Measurements from ENCODE around the gene PRKAG2.

PRKAG2 gene

DNA sequence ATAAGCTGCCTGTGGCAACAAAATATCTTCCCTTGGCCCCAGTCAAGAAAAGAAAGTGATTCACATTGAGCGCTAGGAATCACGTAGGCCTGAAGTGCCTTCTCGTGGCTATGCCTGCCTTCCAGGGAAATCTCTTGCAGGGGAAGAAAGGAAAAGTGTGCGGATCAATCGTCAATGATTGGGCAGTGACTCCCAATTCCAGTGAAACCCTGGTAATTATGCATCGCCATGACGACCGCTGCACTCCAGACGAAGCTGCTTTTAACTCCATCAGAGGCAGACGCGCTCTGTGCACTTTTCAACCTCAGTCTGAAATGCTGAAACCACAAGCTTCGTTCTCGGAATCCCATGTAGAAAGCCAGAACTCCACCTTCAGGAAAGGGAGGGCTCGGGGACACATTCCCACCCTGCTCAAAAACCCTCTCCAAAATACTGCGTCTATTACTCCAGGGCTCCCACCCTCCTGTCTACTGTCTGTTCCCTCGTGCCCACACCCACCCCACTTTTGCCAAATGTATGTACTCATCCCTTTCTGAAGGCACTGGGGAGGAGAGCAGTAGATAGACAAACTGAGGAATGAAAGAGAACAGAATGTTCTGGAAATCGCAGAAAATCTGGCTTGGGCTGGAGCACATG is 24.2 kb upstream of the PRKAG2 start:
- DNase-seq: no peak

- no peak for DNase-seq
Observed at GRCh38 chr7:151900591-151900985, 23.7 kb upstream of the PRKAG2 start.

DNA sequence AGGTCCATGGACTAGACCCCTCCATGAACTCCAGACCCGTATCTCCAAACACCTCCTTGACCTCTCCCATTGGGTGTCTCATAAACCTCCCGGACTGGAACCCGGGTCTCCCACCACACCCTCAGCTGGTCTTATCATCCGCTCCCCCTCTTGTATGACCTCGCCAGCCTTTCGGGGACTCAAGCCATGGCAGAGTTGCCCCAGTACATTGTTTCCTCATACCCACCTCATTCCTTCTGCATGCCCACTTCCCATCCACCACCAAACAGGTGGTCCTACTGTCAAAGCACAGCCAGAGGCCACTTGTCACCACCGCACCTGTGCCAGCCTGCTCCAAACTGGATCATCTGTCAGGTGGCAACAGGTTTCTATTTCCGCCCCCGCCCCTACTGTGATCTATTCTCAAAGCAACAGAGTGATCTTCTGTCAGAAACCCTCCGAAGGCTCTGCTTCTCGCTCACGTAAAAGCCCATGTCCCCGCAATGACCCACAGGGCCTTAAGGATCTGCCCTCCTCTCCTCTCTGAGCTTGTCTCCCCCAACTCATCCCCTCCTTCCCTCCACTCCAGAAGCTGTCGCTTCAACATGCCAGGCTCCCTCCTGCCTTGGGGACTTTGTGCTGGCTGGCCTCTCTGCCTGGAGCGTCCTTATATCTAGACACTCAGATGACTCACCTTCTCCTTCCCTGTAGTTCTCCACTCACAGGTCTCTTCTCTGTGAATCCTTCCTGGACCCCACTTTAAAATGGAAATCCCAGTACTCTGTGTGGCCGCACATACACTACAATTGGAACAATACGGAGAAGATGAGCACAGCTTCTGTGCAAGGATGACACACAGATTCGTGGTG is 22.8 kb upstream of the PRKAG2 start:
- no peak for DNase-seq

DNA sequence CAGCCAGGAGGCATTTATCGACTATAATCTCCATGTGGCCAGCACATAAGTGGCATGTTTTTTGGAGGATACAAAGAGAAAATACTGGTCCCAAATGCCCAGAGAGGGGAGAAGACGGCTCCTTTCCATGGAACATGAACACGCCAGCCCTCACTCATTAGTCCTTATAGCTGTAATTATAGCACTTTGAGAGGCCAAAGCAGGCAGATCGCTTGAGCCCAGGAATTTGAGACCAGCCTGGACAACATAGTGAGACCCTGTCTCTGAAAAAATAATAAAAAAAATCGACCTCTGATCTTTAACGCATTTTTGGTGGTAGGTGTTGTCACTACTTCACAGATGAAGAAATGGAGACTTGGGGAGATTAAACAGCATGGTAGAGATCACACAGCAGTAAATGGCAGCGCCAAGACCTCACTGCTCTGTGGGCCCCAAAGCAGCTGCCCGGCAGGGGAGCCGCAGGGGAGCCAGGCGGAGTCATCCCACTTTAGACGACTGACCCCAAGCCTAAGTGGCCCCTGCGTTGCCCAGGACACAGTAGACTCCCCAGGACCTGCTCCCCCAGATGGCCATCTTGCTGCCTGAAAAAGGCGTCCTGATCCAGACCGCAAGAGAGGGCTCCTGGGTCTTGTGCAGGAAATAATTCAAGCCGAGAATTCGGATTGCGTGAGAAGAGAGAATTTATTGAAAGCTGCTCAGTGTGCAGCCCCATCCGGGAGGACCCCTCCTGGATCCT is 21.2 kb upstream of the PRKAG2 start:
- peak; percentile 9 for DNase-seq

DNA sequence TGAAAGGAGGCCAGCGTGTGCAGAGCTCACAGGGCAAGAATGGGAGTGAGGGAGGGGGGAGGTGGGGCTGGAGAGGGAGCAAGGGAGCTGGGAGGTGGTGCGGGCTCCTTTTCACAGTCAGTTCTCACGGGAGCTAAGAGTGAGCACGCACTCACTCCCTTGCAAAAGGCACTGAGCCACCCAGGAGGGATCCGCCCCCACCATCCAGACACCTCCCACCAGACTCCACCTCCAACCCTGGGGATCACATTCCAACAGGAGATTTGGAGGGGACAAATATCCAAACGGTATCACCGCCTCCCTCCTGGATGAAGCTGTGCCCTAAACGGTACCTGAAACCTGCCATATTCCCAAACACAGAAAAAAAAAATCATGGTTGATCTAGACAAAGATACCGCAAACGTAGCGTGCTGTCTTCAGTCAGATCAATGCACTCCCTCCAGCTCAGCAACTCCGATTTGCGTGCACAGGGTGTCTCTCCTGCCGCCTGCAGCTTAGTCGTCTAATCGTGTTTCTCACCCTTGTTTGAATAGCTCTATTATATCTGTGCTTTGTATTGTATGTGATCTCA is 20.3 kb upstream of the PRKAG2 start:
- no peak for DNase-seq

DNA sequence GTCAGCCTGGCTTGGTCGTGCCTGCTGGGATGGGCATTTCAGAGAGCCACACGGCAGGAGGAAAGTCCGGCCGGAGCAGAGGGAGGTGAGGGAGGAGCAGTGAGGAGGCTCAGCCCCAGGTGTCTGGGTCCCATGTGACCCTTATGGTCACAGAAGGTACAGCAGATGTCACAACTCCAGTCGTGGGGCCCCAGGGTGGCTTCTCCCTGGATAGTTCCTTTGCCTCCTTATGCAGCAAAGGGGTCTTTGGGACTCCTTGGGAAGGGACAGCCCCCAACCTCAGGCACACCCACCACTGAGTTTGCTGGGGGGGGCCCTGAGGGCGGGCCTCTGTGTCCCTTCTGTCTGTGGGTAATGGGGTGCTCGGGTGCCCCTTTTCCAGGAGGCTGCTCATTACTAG is 19.6 kb upstream of the PRKAG2 start:
- DNase-seq: no peak

DNA sequence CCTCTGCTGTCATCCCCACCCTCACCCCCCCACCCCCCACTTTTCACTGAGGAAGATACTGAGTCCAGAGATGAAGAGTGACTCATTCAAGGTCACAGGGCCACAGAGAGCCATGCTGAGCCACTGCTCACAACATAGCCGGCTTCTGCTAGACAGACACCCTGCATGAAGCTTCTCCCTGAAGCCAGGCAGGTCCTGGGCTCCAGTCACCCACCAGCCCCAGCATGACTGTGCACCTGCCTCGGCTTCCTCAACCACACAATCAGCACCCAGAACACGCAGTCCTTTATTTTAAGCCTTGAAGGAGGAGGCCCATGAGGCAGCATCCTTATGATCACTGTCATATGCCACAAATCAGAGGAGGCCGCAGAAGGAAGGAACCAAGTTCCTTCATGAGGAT is 19.2 kb upstream of the PRKAG2 start:
- no peak for DNase-seq

DNA sequence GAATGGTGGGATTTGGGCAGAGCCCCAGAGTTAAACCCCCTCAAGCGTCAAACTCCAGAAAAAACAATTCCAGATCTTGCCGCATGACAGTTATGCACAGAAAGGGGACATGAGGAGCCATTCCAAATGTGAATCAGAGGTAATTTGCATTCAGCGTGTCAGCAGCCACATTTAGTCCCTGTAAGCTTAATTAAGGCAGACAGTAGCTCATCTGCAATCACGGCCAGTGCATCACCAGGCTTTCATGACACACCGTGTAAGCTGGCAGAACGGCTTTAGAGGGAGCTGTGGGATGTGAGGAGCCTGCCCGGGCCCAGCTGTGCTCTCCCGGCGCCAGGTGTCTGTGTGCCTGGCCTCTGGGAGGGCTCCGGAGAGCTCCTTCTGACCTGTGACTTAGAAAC is 18.7 kb upstream of the PRKAG2 start:
- DNase-seq: no peak

GRCh38 chr7:151895008-151895630 is 18.2 kb upstream of the PRKAG2 start:
- no peak for DNase-seq

- no peak for DNase-seq
Observed at GRCh38 chr7:151894111-151895007, 17.4 kb upstream of the PRKAG2 start.

DNA sequence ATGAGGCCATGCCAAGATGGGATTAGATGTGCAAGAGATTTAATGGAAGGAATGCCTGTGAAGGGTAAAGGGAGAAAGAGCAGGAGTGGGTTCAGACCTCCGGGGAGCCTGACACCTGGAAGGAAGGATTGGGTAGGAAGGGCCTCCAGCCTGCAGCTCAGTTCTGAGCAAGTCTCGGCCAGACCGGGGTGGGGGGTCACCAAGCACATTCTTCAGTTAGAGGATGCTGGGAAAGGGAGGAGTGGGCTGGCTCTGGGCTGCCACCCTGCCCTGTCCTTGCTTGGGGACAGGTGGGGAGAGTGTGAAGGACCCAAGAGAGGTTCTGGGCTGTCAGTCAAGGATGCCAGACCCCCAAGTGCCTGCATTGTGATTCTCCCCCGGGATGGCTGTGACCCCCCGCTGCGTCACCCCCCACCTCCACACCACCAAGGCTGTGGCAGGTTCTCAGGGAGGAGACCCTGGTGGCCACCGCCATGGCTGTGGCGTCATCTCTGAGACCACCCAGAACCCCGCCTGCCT is 16.5 kb upstream of the PRKAG2 start:
- no peak for DNase-seq

GRCh38 chr7:151891753-151892152 is 14.8 kb upstream of the PRKAG2 start:
- no peak for DNase-seq

DNA sequence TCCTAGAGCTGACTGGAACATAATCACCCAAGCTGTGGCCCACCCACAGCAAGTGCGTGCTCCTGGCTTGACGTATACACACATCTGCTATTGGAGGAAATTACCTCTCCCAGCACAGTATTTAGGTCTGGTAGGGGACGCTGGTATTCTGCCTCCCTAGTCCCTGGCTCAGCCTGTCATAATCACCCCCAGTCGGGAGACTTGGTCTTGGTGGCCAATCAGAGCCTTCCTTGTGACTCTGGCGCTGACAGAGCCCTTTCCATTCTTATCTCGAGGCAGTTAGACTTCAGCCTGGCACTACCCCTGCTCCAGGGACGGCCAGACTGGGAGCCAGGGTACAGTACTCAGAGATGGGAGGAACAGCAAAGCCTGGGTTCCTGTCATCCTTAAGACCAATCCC is 14.3 kb upstream of the PRKAG2 start:
- DNase-seq: no peak

DNA sequence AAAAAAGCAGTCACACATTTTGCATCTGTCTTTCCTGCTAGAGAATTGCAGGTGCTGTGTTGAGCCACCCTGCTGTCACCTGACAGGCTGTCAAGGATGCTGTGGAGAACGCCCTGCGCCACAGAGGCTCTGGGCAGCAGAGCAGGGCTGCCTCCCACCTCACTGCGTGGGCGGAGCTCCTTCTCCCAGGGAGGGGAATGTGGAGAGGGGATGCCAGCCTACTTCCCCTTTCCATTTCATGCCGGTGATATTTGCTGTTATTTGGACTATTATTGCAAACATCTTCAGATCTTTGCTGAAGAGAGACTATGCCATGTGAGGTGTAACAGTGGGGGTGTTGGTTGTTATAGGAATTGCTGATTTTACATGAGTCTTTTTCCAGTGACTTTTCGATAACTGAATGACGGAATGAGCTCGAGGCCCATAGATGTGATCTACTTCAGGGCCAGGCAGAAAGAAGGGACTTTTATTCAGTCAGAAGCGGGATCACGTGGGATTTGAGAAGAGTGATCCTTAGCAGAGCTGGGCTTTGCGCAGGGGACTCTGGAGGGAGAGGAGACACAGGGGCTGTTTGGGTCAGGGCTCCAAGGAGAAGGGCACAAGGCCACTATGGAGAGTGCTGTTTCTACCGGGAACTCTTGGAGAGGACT is 13.6 kb upstream of the PRKAG2 start:
- DNase-seq: no peak

DNA sequence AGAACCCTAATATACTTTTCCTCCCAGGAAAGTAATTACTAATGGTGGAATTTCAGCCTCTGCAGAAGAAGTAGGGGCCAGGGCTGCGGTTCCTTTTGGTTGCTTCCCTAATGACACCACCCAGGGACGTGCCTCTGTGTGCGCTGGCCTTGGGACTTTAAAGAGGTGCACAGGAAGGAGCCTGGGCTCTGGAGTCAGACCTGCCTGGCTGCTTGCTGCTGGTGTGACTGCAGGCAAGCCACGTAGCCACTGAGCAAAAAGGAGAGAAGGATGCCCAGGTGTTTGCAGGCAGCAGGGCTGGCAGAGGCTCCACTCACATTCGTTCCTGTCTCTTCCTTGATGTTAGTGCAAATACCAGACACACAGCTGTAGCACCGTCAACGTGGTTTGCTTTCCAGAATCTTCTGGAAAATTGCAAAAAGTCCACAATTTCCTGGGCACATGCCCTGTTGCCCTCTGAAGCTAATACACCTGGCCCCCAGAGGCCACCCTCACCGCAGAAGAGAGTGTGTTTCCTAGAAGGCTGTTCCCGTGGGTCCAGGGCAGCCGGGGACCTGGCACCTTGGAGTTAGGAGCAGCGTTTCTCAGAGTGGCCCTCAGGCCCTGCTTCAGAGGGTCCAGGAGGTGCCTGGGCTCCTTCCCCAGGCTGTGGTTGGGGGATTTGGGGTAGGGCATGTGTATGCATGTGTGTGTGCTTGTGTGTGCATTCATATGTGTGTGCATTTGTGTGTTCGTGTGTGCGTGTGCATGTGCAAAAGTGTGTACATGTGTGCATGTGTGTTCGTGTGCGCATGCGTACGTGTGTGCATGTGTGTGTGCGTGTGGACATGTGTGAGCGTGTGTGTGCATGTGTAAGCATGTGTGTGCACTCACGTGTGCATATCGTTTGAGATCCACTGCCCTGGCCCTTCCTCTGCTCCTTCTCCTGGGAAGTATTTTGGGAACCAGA is 12.8 kb upstream of the PRKAG2 start:
- DNase-seq: no peak

DNA sequence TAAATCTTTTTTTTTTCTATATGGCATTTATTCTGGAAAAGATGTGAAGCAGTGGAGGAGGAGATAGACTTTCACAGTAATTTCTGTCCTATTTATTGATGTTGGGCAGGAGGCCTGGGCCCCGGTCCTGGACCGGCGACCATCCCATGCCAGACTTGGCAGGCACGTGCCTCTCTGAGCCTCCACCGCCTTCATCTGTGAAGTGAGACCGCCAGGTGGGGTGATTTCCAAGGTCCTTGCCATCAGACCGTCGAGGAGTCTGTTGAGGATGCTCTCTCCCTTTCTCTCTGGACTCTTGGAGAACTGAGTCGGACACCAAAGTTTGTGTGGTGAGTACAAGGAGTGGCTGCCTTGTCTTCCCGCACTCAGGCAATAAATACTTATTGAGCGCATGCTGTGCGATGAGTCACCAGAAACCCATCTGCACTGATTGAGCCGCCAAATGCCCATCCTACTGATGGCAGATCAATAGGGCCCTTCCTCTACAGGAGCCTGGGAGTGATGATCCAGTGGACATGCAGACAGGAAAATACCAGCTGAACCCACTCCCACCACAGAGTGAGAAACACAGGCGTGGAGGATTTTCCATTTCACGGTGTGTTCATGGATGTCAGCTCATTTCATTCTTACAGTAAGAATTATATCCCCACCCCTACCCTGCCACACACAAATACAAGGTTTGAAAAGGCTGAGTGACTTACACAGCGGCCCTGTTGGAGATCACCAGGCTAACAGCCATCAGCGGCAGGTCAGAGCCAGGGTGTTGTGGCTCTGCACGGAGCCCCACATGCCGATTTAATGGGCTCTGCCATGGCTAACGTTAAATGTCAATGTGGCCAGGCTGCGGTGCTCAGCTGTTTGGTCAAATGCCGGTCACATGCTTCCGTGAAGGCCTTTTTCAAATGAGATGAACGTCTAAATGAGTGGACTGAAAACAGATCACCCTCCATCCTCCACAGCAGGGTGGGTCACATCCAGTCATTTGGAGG is 11.5 kb upstream of the PRKAG2 start:
- no peak for DNase-seq

- DNase-seq: no peak
Observed at GRCh38 chr7:151886783-151887182, 9.9 kb upstream of the PRKAG2 start.

DNA sequence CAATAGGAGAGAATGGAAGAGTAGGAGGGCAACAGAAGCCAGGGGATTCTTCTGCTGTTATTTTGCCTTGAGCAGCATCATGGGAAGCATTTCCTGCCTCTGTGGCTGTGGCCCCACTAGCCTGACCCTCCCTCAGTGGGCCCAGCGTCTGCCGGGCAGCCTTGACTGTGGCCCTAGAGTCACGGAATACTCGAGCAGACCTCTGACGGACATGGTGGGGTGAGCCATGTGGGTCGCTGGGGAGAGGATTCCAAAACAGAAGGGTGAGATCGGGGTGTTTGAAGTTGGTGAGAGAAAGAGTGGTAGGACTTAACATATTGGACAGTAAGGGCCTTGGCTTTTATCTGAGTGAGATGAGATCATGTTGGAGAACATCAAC is 8.3 kb upstream of the PRKAG2 start:
- DNase-seq: no peak

Data from fibroblast of skin of scalp (primary cell).